ENCODE results near the gene AADACL4. TPM values are rescaled to one million over a fixed set of nuclear protein-coding genes. Genes with fewer than 3 reads are reported as not detected.

Gene AADACL4
- total and polyA plus RNA-seq, 2 of the 8 experiments (the other 6 are each of a cell fraction or from before 2014, with no cell fraction given), result 0.08 TPM; not detected in 1

DNA sequence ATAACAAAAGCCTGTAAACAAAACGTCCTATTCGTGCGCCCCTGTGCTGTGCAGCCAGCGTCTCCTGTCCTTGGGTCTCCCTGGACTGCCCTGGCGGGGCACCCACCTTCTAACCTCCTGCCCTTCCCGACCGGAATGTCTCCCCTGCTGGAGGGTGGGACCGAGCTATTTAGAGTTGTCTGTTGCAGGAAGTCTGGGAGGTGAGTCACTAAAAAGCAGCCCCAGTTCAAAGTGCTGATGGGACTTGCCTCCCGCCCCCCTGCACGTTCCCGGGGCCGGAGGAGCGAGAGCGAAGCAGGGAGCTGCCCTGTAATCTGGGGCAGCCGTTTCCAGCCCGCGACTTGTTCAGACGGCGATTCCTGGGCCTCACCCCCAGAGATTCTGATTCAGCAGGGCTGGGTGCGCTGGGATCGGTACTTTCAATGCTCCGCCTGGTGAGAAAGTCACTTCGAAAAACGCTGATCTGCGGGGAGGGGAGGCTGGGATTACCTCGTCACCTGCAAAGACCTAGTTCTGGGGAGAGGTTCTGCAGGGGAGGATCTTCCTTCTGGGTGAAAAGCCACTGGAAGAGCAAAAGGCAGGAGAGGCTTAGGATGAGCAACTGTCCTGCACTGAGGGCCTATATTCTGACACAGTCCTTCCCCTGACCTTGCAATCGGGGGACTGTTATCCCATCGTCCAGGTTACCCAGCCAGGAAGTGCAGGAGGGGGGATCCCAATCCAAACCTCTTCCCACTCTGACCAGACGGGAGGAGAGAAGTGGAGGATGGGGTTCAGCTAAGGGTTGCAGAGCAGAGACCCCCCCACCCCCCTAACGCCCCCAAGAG is 24.7 kb upstream of the AADACL4 start (continued):
- TF ChIP-seq EGR1 (IDR thresholded peaks at IDR 0.05; ENCODE audit: borderline replicate concordance, low read depth, low read length) (no peak), KDM5A (IDR thresholded peaks at IDR 0.05; ENCODE audit: low read length) (no peak), ATF2 (IDR thresholded peaks at IDR 0.05; ENCODE audit: low read length) (no peak), TCF12 (IDR thresholded peaks at IDR 0.05; ENCODE audit: low read depth, low read length) (no peak), ZNF274 (IDR thresholded peaks at IDR 0.05; ENCODE audit: borderline replicate concordance, extremely low read depth, low read length) (no peak), RNF2 (IDR thresholded peaks at IDR 0.05; ENCODE audit: borderline replicate concordance, low read depth, low read length, missing control alignments, poor library complexity, severe bottlenecking) (no peak), POLR2AphosphoS5 (IDR thresholded peaks at IDR 0.05; ENCODE audit: low read depth, low read length) (no peak), SIN3A (conservative IDR thresholded peaks at IDR 0.05 in 1 of 2, IDR thresholded peaks at IDR 0.05 in 1 of 2; ENCODE audit: low read depth in 1 of 2, low read length in 2 of 2) (no peak), POU5F1 (IDR thresholded peaks at IDR 0.05; ENCODE audit: low read depth, low read length) (no peak), MAX (IDR thresholded peaks at IDR 0.05) (0 out of 2 replicates have a peak, but pooled peaks have one; percentile 22), MAFK (IDR thresholded peaks at IDR 0.05; ENCODE audit: low read depth, low read length) (no peak), CTBP2 (IDR thresholded peaks at IDR 0.05; ENCODE audit: borderline replicate concordance, insufficient read depth, insufficient read length, low read length) (peak; percentile 23), GTF2F1 (IDR thresholded peaks at IDR 0.05; ENCODE audit: borderline replicate concordance, low read depth, low read length) (no peak), JUND (IDR thresholded peaks at IDR 0.05; ENCODE audit: low read length) (peak; percentile 69), CREB1 (IDR thresholded peaks at IDR 0.05) (no peak), BRCA1 (IDR thresholded peaks at IDR 0.05; ENCODE audit: low read depth, low read length) (no peak), SIX5 (IDR thresholded peaks at IDR 0.05; ENCODE audit: low read depth, low read length) (no peak), SIRT6 (IDR thresholded peaks at IDR 0.05; ENCODE audit: low read length) (no peak), CBX5 (IDR thresholded peaks at IDR 0.05; ENCODE audit: low read depth, low read length) (no peak), RAD21 (IDR thresholded peaks at IDR 0.05 in 1 of 2, conservative IDR thresholded peaks at IDR 0.05 in 1 of 2; ENCODE audit: low read depth in 2 of 2, low read length in 2 of 2) (no peak), TBP (IDR thresholded peaks at IDR 0.05; ENCODE audit: low read depth, low read length) (peak; percentile 48; the same call in 1 of the 2 replicates), KDM1A (IDR thresholded peaks at IDR 0.05; ENCODE audit: borderline replicate concordance, low read length) (no peak)

All from H1 (cell line).